Measurements from ENCODE around the gene DDX1. TPM values are rescaled to one million over a fixed set of nuclear protein-coding genes. Genes with fewer than 3 reads are reported as not detected.

DDX1 gene
- total RNA-seq, 1 experiment from 2014 or later = 163 TPM

- no peak for TF ChIP-seq CTCF (IDR thresholded peaks at IDR 0.05; ENCODE audit: insufficient read depth in 1 of 2, low read depth in 1 of 2, low read length in 1 of 2, severe bottlenecking in 1 of 2, unreplicated experiment in 1 of 2)
- H3K36me3 ChIP-seq (ENCODE audit: control insufficient read depth, insufficient read depth, low read length) = peaks cover 3% of the 10 kb centered on the region; the same call in 1 of the 2 replicates
- POLR2A ChIA-PET = no interaction called here
- H3K9me3 Mint-ChIP-seq (ENCODE audit: unreplicated experiment) = no peaks in the 10 kb centered on the region
- no peaks in the 10 kb centered on the region for H3K27me3 ChIP-seq (replicated peaks; ENCODE audit: control insufficient read depth, insufficient read depth, low read length)
- no peak overlapping the region for H3K4me3 ChIP-seq (ENCODE audit: low read depth, low read length)
- H3K9me3 ChIP-seq = no peaks in the 10 kb centered on the region
- H3K27me3 Mint-ChIP-seq (ENCODE audit: insufficient read depth, unreplicated experiment) = no peaks in the 10 kb centered on the region
- DNase-seq = no peak
- peaks cover 63% of the 10 kb centered on the region for H3K36me3 Mint-ChIP-seq (ENCODE audit: insufficient read depth, unreplicated experiment)
- CTCF ChIA-PET = interaction anchor here (1.1 kb wide), 1 partner anchor 18 kb away, joined by 3 read pairs; no protein-coding TSS in a partner anchor
- intact Hi-C loops (cut with micrococcal nuclease; ENCODE audit: unreplicated experiment) = no loop called here
- H3K27ac Mint-ChIP-seq (ENCODE audit: unreplicated experiment) = no peak overlapping the region
- no TSS peak for BruUV-seq (replicated peaks)
- peaks cover 4% of the 10 kb centered on the region; the same call in 1 of the 2 replicates for H3K4me1 ChIP-seq
- peaks cover 6% of the 10 kb centered on the region for H3K4me1 Mint-ChIP-seq (ENCODE audit: low read depth, unreplicated experiment)
- no peak overlapping the region for H3K4me3 Mint-ChIP-seq (ENCODE audit: unreplicated experiment)
Measured at GRCh38 chr2:15595936-15596335, 4.3 kb downstream of the DDX1 start.

GRCh38 chr2:15596350-15596749 lies 4.7 kb downstream of the DDX1 start:
- Histone ChIP-seq H3K4me3 (ENCODE audit: low read depth, low read length) (no peak overlapping the region), H3K36me3 (ENCODE audit: control insufficient read depth, insufficient read depth, low read length) (peaks cover 3% of the 10 kb centered on the region; the same call in 1 of the 2 replicates), H3K4me1 (peaks cover 4% of the 10 kb centered on the region; the same call in 1 of the 2 replicates), H3K9me3 (no peaks in the 10 kb centered on the region), H3K27me3 (replicated peaks; ENCODE audit: control insufficient read depth, insufficient read depth, low read length) (no peaks in the 10 kb centered on the region)
- ChIA-PET CTCF (interaction anchor here (1.1 kb wide), 1 partner anchor 19 kb away, joined by 3 read pairs; no protein-coding TSS in a partner anchor), POLR2A (no interaction called here)
- no peak for TF ChIP-seq CTCF (IDR thresholded peaks at IDR 0.05; ENCODE audit: insufficient read depth in 1 of 2, low read depth in 1 of 2, low read length in 1 of 2, severe bottlenecking in 1 of 2, unreplicated experiment in 1 of 2)
- no peaks in the 10 kb centered on the region for H3K9me3 Mint-ChIP-seq (ENCODE audit: unreplicated experiment)
- H3K27ac Mint-ChIP-seq (ENCODE audit: unreplicated experiment) = no peak overlapping the region
- peaks cover 67% of the 10 kb centered on the region for H3K36me3 Mint-ChIP-seq (ENCODE audit: insufficient read depth, unreplicated experiment)
- H3K4me3 Mint-ChIP-seq (ENCODE audit: unreplicated experiment) = no peak overlapping the region
- BruUV-seq (replicated peaks) = no TSS peak
- H3K4me1 Mint-ChIP-seq (ENCODE audit: low read depth, unreplicated experiment) = peaks cover 1% of the 10 kb centered on the region
- DNase-seq = no peak
- intact Hi-C loops (cut with micrococcal nuclease; ENCODE audit: unreplicated experiment) = no loop called here
- H3K27me3 Mint-ChIP-seq (ENCODE audit: insufficient read depth, unreplicated experiment) = no peaks in the 10 kb centered on the region

- no peaks in the 10 kb centered on the region for H3K27me3 Mint-ChIP-seq (ENCODE audit: insufficient read depth, unreplicated experiment)
- BruUV-seq (replicated peaks) = no TSS peak
- POLR2A ChIA-PET = no interaction called here
- intact Hi-C loops (cut with micrococcal nuclease; ENCODE audit: unreplicated experiment) = no loop called here
- no peaks in the 10 kb centered on the region for H3K27me3 ChIP-seq (replicated peaks; ENCODE audit: control insufficient read depth, insufficient read depth, low read length)
- no peak for DNase-seq
- H3K9me3 Mint-ChIP-seq (ENCODE audit: unreplicated experiment) = no peaks in the 10 kb centered on the region
- H3K36me3 Mint-ChIP-seq (ENCODE audit: insufficient read depth, unreplicated experiment) = peaks cover 65% of the 10 kb centered on the region
- no peaks in the 10 kb centered on the region for H3K4me1 Mint-ChIP-seq (ENCODE audit: low read depth, unreplicated experiment)
- no peak overlapping the region for H3K4me3 Mint-ChIP-seq (ENCODE audit: unreplicated experiment)
- no peak overlapping the region for H3K27ac Mint-ChIP-seq (ENCODE audit: unreplicated experiment)
- TF ChIP-seq CTCF (IDR thresholded peaks at IDR 0.05; ENCODE audit: insufficient read depth in 1 of 2, low read depth in 1 of 2, low read length in 1 of 2, severe bottlenecking in 1 of 2, unreplicated experiment in 1 of 2) = no peak
- no peak overlapping the region for H3K4me3 ChIP-seq (ENCODE audit: low read depth, low read length)
- H3K9me3 ChIP-seq = no peaks in the 10 kb centered on the region
- H3K36me3 ChIP-seq (ENCODE audit: control insufficient read depth, insufficient read depth, low read length) = peaks cover 3% of the 10 kb centered on the region; the same call in 1 of the 2 replicates
- H3K4me1 ChIP-seq = peaks cover 4% of the 10 kb centered on the region; the same call in 1 of the 2 replicates
- CTCF ChIA-PET = interaction anchor here (1.1 kb wide), 1 partner anchor 20 kb away, joined by 3 read pairs; no protein-coding TSS in a partner anchor
Measured at GRCh38 chr2:15596968-15597367, 5.3 kb downstream of the DDX1 start.

Data from Caco-2 (cell line).